K562 (cell line): Measurements from ENCODE around the gene VEGFB. TPM values are rescaled to one million over a fixed set of nuclear protein-coding genes. Genes with fewer than 3 reads are reported as not detected.

Experiments used
- CLOCK ChIP-seq: fragments of 250-450 bp; sonication (Bioruptor Pico); IDR thresholded peaks from 2 replicates; pipeline ENCODE4 v1.4.0; 2020; ENCODE audit warnings: mild to moderate bottlenecking, moderate library complexity, borderline replicate concordance
- HIVEP1 ChIP-seq: fragments of 250-450 bp; sonication (Bioruptor Pico); IDR thresholded peaks from 2 replicates; pipeline ENCODE4 v1.4.0; 2020; ENCODE audit warnings: mild to moderate bottlenecking
- MAZ ChIP-seq, 2 experiments: fragments of 450-650 bp in 1 of 2; sonication (generic) in 1 of 2; formaldehyde crosslinking; IDR thresholded peaks in 1 of 2; conservative IDR thresholded peaks in 1 of 2; 2 replicates each; pipeline versions ENCODE4 v1.4.0 to v1.5.0; 2020; ENCODE audit warnings: mild to moderate bottlenecking in 1 of 2, missing genetic modification reagents in 1 of 2
- POLR2B ChIP-seq: fragments of 450-650 bp; IDR thresholded peaks from 2 replicates; pipeline ENCODE4 v1.6.1; 2018; ENCODE audit warnings: low read depth; ENCODE audit not compliant: partially characterized antibody
- POLR2G ChIP-seq: fragments of 200-400 bp; formaldehyde crosslinking; IDR thresholded peaks from 2 replicates; pipeline ENCODE4 v1.6.1; 2017; ENCODE audit warnings: low read depth, mild to moderate bottlenecking, antibody characterized with exemption, low read length, moderate library complexity
- RCOR1 ChIP-seq, 2 experiments: IDR thresholded peaks; 2 replicates each; pipeline ENCODE4 v1.6.1; 2012; ENCODE audit warnings: low read depth in 2 of 2, low read length in 2 of 2, borderline replicate concordance in 1 of 2, improper control_type of control experiment in 1 of 2
- SMARCC2 ChIP-seq: fragments of 450-650 bp; IDR thresholded peaks from 2 replicates; pipeline ENCODE4 v1.6.1; 2017; ENCODE audit warnings: antibody characterized with exemption, moderate library complexity, mild to moderate bottlenecking, low read depth
- SRSF1 ChIP-seq: fragments of 200-400 bp; formaldehyde crosslinking; IDR thresholded peaks from 2 replicates; pipeline ENCODE4 v1.6.1; 2017; ENCODE audit warnings: mild to moderate bottlenecking, low read depth, low read length, moderate library complexity
- USF2 ChIP-seq: sonication (generic); formaldehyde crosslinking; IDR thresholded peaks from 2 replicates; pipeline ENCODE4 v1.5.0; 2020; ENCODE audit warnings: missing genetic modification reagents
- ZNF274 ChIP-seq: IDR thresholded peaks from 2 replicates; pipeline ENCODE4 v1.6.1; 2011; ENCODE audit warnings: low read depth, mild to moderate bottlenecking, low read length, moderate library complexity, borderline replicate concordance
- ZNF3 ChIP-seq: fragments of 250-450 bp; sonication (Bioruptor Pico); IDR thresholded peaks from 2 replicates; pipeline ENCODE4 v1.5.0; 2021; ENCODE audit warnings: mild to moderate bottlenecking, moderate library complexity
- ZNF444 ChIP-seq: fragments of 250-450 bp; sonication (Bioruptor Pico); IDR thresholded peaks from 2 replicates; pipeline ENCODE4 v1.4.0; 2020; ENCODE audit warnings: mild to moderate bottlenecking, moderate library complexity
- ZZZ3 ChIP-seq: fragments of 450-650 bp; IDR thresholded peaks from 2 replicates; pipeline ENCODE4 v1.6.1; 2016; ENCODE audit warnings: antibody characterized with exemption, mild to moderate bottlenecking, moderate library complexity
- polyA plus RNA-seq, 8 experiments: library from polyadenylated mRNA; depleted of rRNA in 4 of 8; stranded (reverse) in 5 of 8; unstranded in 3 of 8; fragments of >200 nt; fragmentation: Nextera tagmentation in 2 of 8; fragmentation: Illumina TruSeq in 1 of 8; extraction: Ambion mirVana in 2 of 8; extraction: Trizol in 1 of 8; gene quantifications; 2 replicates each; pipeline versions ENCODE4 v1.2.1 to v1.2.3, GENCODE V29; 2011 to 2014; ENCODE audit warnings: inconsistent platforms in 1 of 8, missing spikeins in 1 of 8
- total RNA-seq, 7 experiments: library from RNA; depleted of rRNA in 6 of 7; stranded (reverse); fragments of >200 nt in 6 of 7; fragmentation: Illumina TruSeq in 2 of 7; extraction: Trizol in 2 of 7; gene quantifications; 2 replicates each; pipeline versions ENCODE4 v1.2.1 to v1.2.3, GENCODE V29; 2011 to 2021; ENCODE audit warnings: low replicate concordance in 1 of 7
- TF ChIP-seq, protein P1 (sequence below): fragments of 450-650 bp; IDR thresholded peaks from 2 replicates; pipeline ENCODE4 v1.6.1; 2017; ENCODE audit warnings: mild to moderate bottlenecking, moderate library complexity
- TF ChIP-seq, protein P2 (sequence below): fragments of 450-650 bp; IDR thresholded peaks from 2 replicates; pipeline ENCODE4 v1.6.1; 2017; ENCODE audit warnings: antibody characterized with exemption, mild to moderate bottlenecking

Gene VEGFB
- total and polyA plus RNA-seq, 9 of the 15 experiments (the other 6 are each of a cell fraction or from before 2014, with no cell fraction given), result 11.0 to 83.4 (median 25.7) TPM

DNA sequence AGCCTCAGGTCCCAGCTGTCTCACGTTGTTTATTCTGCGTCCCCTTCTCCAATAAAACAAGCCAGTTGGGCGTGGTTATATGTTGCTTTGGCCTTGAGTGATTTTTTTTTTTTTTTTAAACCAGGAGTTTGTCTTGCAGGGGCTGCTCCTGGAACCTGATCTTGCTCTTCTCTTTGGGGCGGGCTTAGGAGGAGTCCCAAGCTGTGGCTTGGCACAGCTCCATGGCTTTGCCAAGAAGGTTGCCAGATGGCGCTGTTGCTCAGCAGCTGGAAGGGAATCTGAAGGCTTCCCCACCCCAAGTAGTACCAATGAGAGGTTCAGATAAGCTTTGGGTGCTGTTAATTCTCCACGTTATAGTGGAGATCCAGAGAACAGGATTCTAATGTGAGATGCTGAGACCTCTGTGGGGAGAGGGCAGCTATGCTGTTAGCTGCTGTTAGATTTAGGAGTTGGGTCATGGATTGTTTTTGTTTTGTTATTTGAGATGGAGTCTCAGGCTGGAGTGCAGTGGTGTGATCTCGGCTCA, 29.9 kb upstream of the VEGFB start (continued):
- TF ChIP-seq ZNF3 (CRISPR knock-in tag) (no peak), CLOCK (CRISPR knock-in tag) (no peak), HIVEP1 (CRISPR knock-in tag) (no peak), MAZ (CRISPR knock-in tag; conservative IDR thresholded peaks at IDR 0.05 in 1 of 2, IDR thresholded peaks at IDR 0.05 in 1 of 2) (peak; percentile 48 to 61; a peak in 2 of 4 replicates), SRSF1 (no peak), SMARCC2 (no peak), USF2 (CRISPR knock-in tag) (no peak), ZNF274 (no peak), RCOR1 (IDR thresholded peaks at IDR 0.05; ENCODE audit: borderline replicate concordance in 1 of 2, low read depth in 2 of 2, low read length in 2 of 2) (peak in 1 of 2 experiments; percentile 70; a peak in 2 of 4 replicates), ZNF444 (CRISPR knock-in tag) (no peak), POLR2G (no peak), ZZZ3 (no peak), POLR2B (peak; percentile 54)
- TF ChIP-seq, protein P1, sequence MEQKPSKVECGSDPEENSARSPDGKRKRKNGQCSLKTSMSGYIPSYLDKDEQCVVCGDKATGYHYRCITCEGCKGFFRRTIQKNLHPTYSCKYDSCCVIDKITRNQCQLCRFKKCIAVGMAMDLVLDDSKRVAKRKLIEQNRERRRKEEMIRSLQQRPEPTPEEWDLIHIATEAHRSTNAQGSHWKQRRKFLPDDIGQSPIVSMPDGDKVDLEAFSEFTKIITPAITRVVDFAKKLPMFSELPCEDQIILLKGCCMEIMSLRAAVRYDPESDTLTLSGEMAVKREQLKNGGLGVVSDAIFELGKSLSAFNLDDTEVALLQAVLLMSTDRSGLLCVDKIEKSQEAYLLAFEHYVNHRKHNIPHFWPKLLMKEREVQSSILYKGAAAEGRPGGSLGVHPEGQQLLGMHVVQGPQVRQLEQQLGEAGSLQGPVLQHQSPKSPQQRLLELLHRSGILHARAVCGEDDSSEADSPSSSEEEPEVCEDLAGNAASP, result no peak
- TF ChIP-seq, protein P2, sequence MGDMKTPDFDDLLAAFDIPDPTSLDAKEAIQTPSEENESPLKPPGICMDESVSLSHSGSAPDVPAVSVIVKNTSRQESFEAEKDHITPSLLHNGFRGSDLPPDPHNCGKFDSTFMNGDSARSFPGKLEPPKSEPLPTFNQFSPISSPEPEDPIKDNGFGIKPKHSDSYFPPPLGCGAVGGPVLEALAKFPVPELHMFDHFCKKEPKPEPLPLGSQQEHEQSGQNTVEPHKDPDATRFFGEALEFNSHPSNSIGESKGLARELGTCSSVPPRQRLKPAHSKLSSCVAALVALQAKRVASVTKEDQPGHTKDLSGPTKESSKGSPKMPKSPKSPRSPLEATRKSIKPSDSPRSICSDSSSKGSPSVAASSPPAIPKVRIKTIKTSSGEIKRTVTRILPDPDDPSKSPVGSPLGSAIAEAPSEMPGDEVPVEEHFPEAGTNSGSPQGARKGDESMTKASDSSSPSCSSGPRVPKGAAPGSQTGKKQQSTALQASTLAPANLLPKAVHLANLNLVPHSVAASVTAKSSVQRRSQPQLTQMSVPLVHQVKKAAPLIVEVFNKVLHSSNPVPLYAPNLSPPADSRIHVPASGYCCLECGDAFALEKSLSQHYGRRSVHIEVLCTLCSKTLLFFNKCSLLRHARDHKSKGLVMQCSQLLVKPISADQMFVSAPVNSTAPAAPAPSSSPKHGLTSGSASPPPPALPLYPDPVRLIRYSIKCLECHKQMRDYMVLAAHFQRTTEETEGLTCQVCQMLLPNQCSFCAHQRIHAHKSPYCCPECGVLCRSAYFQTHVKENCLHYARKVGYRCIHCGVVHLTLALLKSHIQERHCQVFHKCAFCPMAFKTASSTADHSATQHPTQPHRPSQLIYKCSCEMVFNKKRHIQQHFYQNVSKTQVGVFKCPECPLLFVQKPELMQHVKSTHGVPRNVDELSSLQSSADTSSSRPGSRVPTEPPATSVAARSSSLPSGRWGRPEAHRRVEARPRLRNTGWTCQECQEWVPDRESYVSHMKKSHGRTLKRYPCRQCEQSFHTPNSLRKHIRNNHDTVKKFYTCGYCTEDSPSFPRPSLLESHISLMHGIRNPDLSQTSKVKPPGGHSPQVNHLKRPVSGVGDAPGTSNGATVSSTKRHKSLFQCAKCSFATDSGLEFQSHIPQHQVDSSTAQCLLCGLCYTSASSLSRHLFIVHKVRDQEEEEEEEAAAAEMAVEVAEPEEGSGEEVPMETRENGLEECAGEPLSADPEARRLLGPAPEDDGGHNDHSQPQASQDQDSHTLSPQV, result peak; percentile 61; the same call in 1 of the 2 replicates
